H1 (cell line): ENCODE results near the gene TRIM47.

Source experiments
- CHD1 ChIP-seq: IDR thresholded peaks from 2 replicates; pipeline ENCODE4 v1.6.1; 2012; ENCODE audit warnings: low read depth, low read length, improper control_type of control experiment
- CTCF ChIP-seq, 3 experiments: IDR thresholded peaks; 1 replicate in 2 of 3; 2 replicates in 1 of 3; pipeline versions ENCODE4 v1.5.1 to v1.6.1; 2011; ENCODE audit warnings: low read length in 3 of 3, mild to moderate bottlenecking in 3 of 3, inconsistent platforms in 2 of 3, low read depth in 1 of 3, moderate library complexity in 1 of 3; ENCODE audit not compliant: insufficient read depth in 1 of 3; ENCODE audit errors: control extremely low read depth in 1 of 3
- EP300 ChIP-seq, 2 experiments: IDR thresholded peaks; 1 replicate in 1 of 2; 2 replicates in 1 of 2; pipeline ENCODE4 v1.6.1; 2011 to 2012; ENCODE audit warnings: low read depth in 2 of 2, low read length in 2 of 2, mild to moderate bottlenecking in 2 of 2, borderline replicate concordance in 1 of 2, inconsistent platforms in 1 of 2, moderate library complexity in 1 of 2
- JUN ChIP-seq: IDR thresholded peaks from 2 replicates; pipeline ENCODE4 v1.6.1; 2011; ENCODE audit warnings: low read depth, mild to moderate bottlenecking, improper control_type of control experiment, low read length
- KDM1A ChIP-seq: fragments of 200-600, 300-600 bp; sonication (generic); IDR thresholded peaks from 2 replicates; pipeline ENCODE4 v1.7.1; 2016; ENCODE audit warnings: mild to moderate bottlenecking, low read length, borderline replicate concordance
- POLR2A ChIP-seq, 2 experiments: IDR thresholded peaks; 1 replicate in 1 of 2; 2 replicates in 1 of 2; pipeline ENCODE4 v1.6.1; 2011; ENCODE audit warnings: low read depth in 2 of 2, low read length in 2 of 2, mild to moderate bottlenecking in 2 of 2; ENCODE audit errors: control extremely low read depth in 1 of 2
- RFX5 ChIP-seq: IDR thresholded peaks from 2 replicates; pipeline ENCODE4 v1.6.1; 2011; ENCODE audit warnings: low read depth, low read length, improper control_type of control experiment, borderline replicate concordance
- YY1 ChIP-seq: IDR thresholded peaks from 2 replicates; pipeline ENCODE4 v1.6.1; 2011; ENCODE audit warnings: low read depth, mild to moderate bottlenecking, low read length

- TF ChIP-seq CTCF (IDR thresholded peaks at IDR 0.05; ENCODE audit: control extremely low read depth in 1 of 3, insufficient read depth in 1 of 3, low read depth in 1 of 3, low read length in 3 of 3) (peak; percentile 53 to 69 (median 57)), YY1 (no peak), KDM1A (no peak), RFX5 (no peak), EP300 (IDR thresholded peaks at IDR 0.05; ENCODE audit: borderline replicate concordance in 1 of 2, low read depth in 2 of 2, low read length in 2 of 2) (no peak), POLR2A (IDR thresholded peaks at IDR 0.05; ENCODE audit: control extremely low read depth in 1 of 2, low read depth in 2 of 2, low read length in 2 of 2) (no peak), JUN (no peak), CHD1 (no peak)
Observed at GRCh38 chr17:75877752-75878173, 618 bp downstream of the TRIM47 start.
